HepG2 (cell line): ENCODE results near the gene GPC6. TPM values are rescaled to one million over a fixed set of nuclear protein-coding genes. Genes with fewer than 3 reads are reported as not detected.

Source experiments
- ATAC-seq: fragments of 200-7000 bp; cut with Tn5 transposase; 3 replicates; pipeline ENCODE4 v1.9.1; 2020; ENCODE audit warnings: mild to moderate bottlenecking, moderate library complexity
- BruUV-seq: library from RNA; stranded (reverse); fragments of 400-500 nt; replicated peaks from 2 replicates; lab custom pipeline; 2021; lab: Mats Ljungman, UMichigan
- CTCF ChIA-PET: fragments of 300-600 bp; formaldehyde crosslinking; extraction: SDS; loops from one replicate; lab custom pipeline; 2021; ENCODE audit warnings: low total read pairs, inconsistent platforms, low intra/inter-chr PET ratio; lab: Yijun Ruan, JAX
- POLR2A ChIA-PET: fragments of 350-600 bp; sonication (Branson Sonifier 250); formaldehyde crosslinking; loops from one replicate; lab custom pipeline; 2020; ENCODE audit warnings: antibody characterized with exemption, inconsistent platforms; lab: Yijun Ruan, JAX
- DNase-seq: peaks from one replicate; pipeline ENCODE4 v3.0.0-alpha.2; 2015; ENCODE audit warnings: low spot score
- FAIRE-seq: peaks from 3 replicates; lab custom pipeline; 2011; peaks lifted over from hg19 to GRCh38; lab: Jason Lieb, UNC
- H2AFZ ChIP-seq: one replicate; pipeline ENCODE4 v1.6.1; 2011; ENCODE audit warnings: low read length, inconsistent platforms
- H3K27ac ChIP-seq: fragments of 300-600 bp; 3 replicates; pipeline ENCODE4 v1.8.0; 2011; ENCODE audit warnings: mixed run types, mild to moderate bottlenecking, mixed read lengths, low read length, inconsistent platforms; ENCODE audit not compliant: insufficient read depth; ENCODE audit errors: extremely low read length
- H3K27me3 ChIP-seq, 2 experiments: fragments of 200-600 bp in 1 of 2; 2 replicates in 1 of 2; 3 replicates in 1 of 2; pipeline versions ENCODE4 v1.6.0 to v1.8.0; 2011; ENCODE audit warnings: low read length in 2 of 2, mild to moderate bottlenecking in 2 of 2, moderate library complexity in 2 of 2, inconsistent platforms in 1 of 2; ENCODE audit not compliant: insufficient read depth in 2 of 2, control insufficient read depth in 1 of 2
- H3K36me3 ChIP-seq, 2 experiments: fragments of 200-600 bp in 1 of 2; replicated peaks in 1 of 2; 2 replicates in 1 of 2; 3 replicates in 1 of 2; pipeline versions ENCODE4 v1.5.1 to v1.8.0; 2011; ENCODE audit warnings: low read length in 2 of 2, inconsistent platforms in 1 of 2; ENCODE audit not compliant: insufficient read depth in 2 of 2, control insufficient read depth in 1 of 2
- H3K4me1 ChIP-seq: 2 replicates; pipeline ENCODE4 v1.5.1; 2012; ENCODE audit warnings: low read length, inconsistent platforms; ENCODE audit not compliant: insufficient read depth
- H3K4me2 ChIP-seq: 2 replicates; pipeline ENCODE4 v1.6.0; 2011; ENCODE audit warnings: low read depth, low read length, inconsistent platforms
- H3K4me3 ChIP-seq, 3 experiments: fragments of 200-600 bp in 1 of 3; sonication (generic), shearing (Covaris generic) in 1 of 3; replicated peaks in 1 of 3; 2 replicates each; pipeline ENCODE4 v1.5.1; 2011 to 2016; ENCODE audit warnings: low read length in 3 of 3, inconsistent platforms in 2 of 3, low read depth in 2 of 3, mild to moderate bottlenecking in 2 of 3, control low read depth in 1 of 3, mixed read lengths in 1 of 3; ENCODE audit not compliant: insufficient read depth in 1 of 3
- H3K79me2 ChIP-seq: one replicate; pipeline ENCODE4 v1.6.1; 2011; ENCODE audit warnings: low read length, inconsistent platforms; ENCODE audit not compliant: insufficient read depth
- H3K9ac ChIP-seq: 2 replicates; pipeline ENCODE4 v1.6.0; 2011; ENCODE audit warnings: mild to moderate bottlenecking, low read depth, low read length, inconsistent platforms; ENCODE audit not compliant: insufficient read depth
- H3K9me3 ChIP-seq: 2 replicates; pipeline ENCODE4 v1.5.1; 2012; ENCODE audit warnings: mild to moderate bottlenecking, low read length
- H4K20me1 ChIP-seq: 2 replicates; pipeline ENCODE4 v1.6.0; 2011; ENCODE audit warnings: inconsistent platforms, mild to moderate bottlenecking, low read length, moderate library complexity; ENCODE audit not compliant: insufficient read depth
- HHEX ChIP-seq: IDR thresholded peaks from 2 replicates; pipeline ENCODE4 v1.6.1; 2016; ENCODE audit warnings: control low read depth
- HNRNPH1 ChIP-seq: fragments of 200-400 bp; formaldehyde crosslinking; optimal IDR thresholded peaks from 2 replicates; pipeline ENCODE3; 2017; ENCODE audit warnings: mild to moderate bottlenecking, low read depth, low read length
- HNRNPL ChIP-seq: fragments of 200-400 bp; formaldehyde crosslinking; IDR thresholded peaks from 2 replicates; pipeline ENCODE4 v1.6.1; 2017; ENCODE audit warnings: mild to moderate bottlenecking, low read depth, low read length
- KAT8 ChIP-seq: IDR thresholded peaks from 2 replicates; pipeline ENCODE4 v1.6.1; 2016; ENCODE audit warnings: missing genetic modification reagents, missing compliant biosample characterization
- ZEB1 ChIP-seq: IDR thresholded peaks from 2 replicates; pipeline ENCODE4 v1.6.1; 2012; ENCODE audit warnings: mild to moderate bottlenecking, low read depth, inconsistent platforms; ENCODE audit not compliant: insufficient replicate concordance
- ZFP37 ChIP-seq: sonication (generic); formaldehyde crosslinking; IDR thresholded peaks from 2 replicates; pipeline ENCODE4 v1.4.0; 2020; ENCODE audit warnings: missing genetic modification reagents, borderline replicate concordance
- ZNF354B ChIP-seq: sonication (generic); formaldehyde crosslinking; IDR thresholded peaks from 2 replicates; pipeline ENCODE4 v1.8.0; 2022; ENCODE audit warnings: mild to moderate bottlenecking, missing genetic modification reagents
- WGBS: methylation state at CpG from one replicate; pipeline ENCODE4 v1.1.6; 2017; ENCODE audit warnings: low lambda C conversion rate; 5-methylcytosine and 5-hydroxymethylcytosine counted together
- in situ Hi-C: cut with HindIII; loops from 2 replicates; pipeline ENCODE4 v1.10.0; 2017; ENCODE audit warnings: low pct_unique_long_range_greater_than_20kb; ENCODE audit not compliant: extremely low pct_ligation_motif_present
- intact Hi-C: fragments of 100-400 bp; cut with micrococcal nuclease; formaldehyde crosslinking; loops from one replicate; pipeline ENCODE4 v1.10.0; 2022; ENCODE audit not compliant: unreplicated experiment
- polyA plus RNA-seq, 8 experiments: library from polyadenylated mRNA; depleted of rRNA in 3 of 8; stranded (reverse) in 7 of 8; unstranded in 1 of 8; fragments of >200 nt; fragmentation: Illumina TruSeq in 4 of 8; extraction: Trizol in 4 of 8; gene quantifications; 2 replicates each; pipeline versions ENCODE4 v1.2.1 to v1.2.3, GENCODE V29; 2011 to 2016; ENCODE audit warnings: low read depth in 4 of 8, missing spikeins in 1 of 8, mixed read lengths in 1 of 8; ENCODE audit not compliant: insufficient read depth in 1 of 8
- total RNA-seq, 5 experiments: library from RNA; depleted of rRNA; stranded (reverse); fragments of >200 nt; fragmentation: Illumina TruSeq; extraction: Trizol; gene quantifications; 2 replicates each; pipeline ENCODE4 v1.2.3, GENCODE V29; 2016; ENCODE audit warnings: low read depth in 1 of 5
- TF ChIP-seq, protein P1 (sequence below): IDR thresholded peaks from 2 replicates; pipeline ENCODE4 v1.4.0; 2020; ENCODE audit warnings: mild to moderate bottlenecking, missing genetic modification reagents
- TF ChIP-seq, protein P2 (sequence below): IDR thresholded peaks from 2 replicates; pipeline ENCODE4 v1.6.1; 2016; ENCODE audit warnings: low read depth, borderline replicate concordance
- TF ChIP-seq, protein P3 (sequence below): sonication (generic); formaldehyde crosslinking; IDR thresholded peaks from 2 replicates; pipeline ENCODE4 v1.4.0; 2020; ENCODE audit warnings: missing genetic modification reagents, borderline replicate concordance

The GPC6 gene
- total and polyA plus RNA-seq, 2 of the 13 experiments (the other 11 are each of a cell fraction or from before 2014, with no cell fraction given), result 24.5 to 33.9 TPM

- POLR2A ChIA-PET, result no interaction called here
- no peak for DNase-seq
- Histone ChIP-seq H3K27me3 (no peaks in the 10 kb centered on the region), H4K20me1 (no peaks in the 10 kb centered on the region)
- no peak for TF ChIP-seq KAT8 (CRISPR knock-in tag)
- TF ChIP-seq, protein P1, sequence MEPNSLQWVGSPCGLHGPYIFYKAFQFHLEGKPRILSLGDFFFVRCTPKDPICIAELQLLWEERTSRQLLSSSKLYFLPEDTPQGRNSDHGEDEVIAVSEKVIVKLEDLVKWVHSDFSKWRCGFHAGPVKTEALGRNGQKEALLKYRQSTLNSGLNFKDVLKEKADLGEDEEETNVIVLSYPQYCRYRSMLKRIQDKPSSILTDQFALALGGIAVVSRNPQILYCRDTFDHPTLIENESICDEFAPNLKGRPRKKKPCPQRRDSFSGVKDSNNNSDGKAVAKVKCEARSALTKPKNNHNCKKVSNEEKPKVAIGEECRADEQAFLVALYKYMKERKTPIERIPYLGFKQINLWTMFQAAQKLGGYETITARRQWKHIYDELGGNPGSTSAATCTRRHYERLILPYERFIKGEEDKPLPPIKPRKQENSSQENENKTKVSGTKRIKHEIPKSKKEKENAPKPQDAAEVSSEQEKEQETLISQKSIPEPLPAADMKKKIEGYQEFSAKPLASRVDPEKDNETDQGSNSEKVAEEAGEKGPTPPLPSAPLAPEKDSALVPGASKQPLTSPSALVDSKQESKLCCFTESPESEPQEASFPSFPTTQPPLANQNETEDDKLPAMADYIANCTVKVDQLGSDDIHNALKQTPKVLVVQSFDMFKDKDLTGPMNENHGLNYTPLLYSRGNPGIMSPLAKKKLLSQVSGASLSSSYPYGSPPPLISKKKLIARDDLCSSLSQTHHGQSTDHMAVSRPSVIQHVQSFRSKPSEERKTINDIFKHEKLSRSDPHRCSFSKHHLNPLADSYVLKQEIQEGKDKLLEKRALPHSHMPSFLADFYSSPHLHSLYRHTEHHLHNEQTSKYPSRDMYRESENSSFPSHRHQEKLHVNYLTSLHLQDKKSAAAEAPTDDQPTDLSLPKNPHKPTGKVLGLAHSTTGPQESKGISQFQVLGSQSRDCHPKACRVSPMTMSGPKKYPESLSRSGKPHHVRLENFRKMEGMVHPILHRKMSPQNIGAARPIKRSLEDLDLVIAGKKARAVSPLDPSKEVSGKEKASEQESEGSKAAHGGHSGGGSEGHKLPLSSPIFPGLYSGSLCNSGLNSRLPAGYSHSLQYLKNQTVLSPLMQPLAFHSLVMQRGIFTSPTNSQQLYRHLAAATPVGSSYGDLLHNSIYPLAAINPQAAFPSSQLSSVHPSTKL (CRISPR knock-in tag), result no peak
- TF ChIP-seq HHEX, result no peak
- TF ChIP-seq, protein P2, sequence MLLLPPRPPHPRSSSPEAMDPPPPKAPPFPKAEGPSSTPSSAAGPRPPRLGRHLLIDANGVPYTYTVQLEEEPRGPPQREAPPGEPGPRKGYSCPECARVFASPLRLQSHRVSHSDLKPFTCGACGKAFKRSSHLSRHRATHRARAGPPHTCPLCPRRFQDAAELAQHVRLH (CRISPR knock-in tag), result no peak
- no peak for TF ChIP-seq ZEB1
- TF ChIP-seq ZNF354B, result no peak
- TF ChIP-seq, protein P3, sequence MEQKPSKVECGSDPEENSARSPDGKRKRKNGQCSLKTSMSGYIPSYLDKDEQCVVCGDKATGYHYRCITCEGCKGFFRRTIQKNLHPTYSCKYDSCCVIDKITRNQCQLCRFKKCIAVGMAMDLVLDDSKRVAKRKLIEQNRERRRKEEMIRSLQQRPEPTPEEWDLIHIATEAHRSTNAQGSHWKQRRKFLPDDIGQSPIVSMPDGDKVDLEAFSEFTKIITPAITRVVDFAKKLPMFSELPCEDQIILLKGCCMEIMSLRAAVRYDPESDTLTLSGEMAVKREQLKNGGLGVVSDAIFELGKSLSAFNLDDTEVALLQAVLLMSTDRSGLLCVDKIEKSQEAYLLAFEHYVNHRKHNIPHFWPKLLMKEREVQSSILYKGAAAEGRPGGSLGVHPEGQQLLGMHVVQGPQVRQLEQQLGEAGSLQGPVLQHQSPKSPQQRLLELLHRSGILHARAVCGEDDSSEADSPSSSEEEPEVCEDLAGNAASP (CRISPR knock-in tag), result no peak
- no peak for TF ChIP-seq HNRNPL
- no peak for TF ChIP-seq ZFP37
- no peak for TF ChIP-seq HNRNPH1
- TF ChIP-seq, all 625 proteins: peak for 0
- Histone ChIP-seq H3K9ac (no peak overlapping the region), H3K79me2 (no peaks in the 10 kb centered on the region), H3K9me3 (no peaks in the 10 kb centered on the region), H2AFZ (no peak overlapping the region), H3K4me2 (no peak overlapping the region), H3K4me3 (no peak overlapping the region), H3K27ac (no peak overlapping the region), H3K36me3 (no peaks in the 10 kb centered on the region), H3K4me1 (peaks cover 10% of the 10 kb centered on the region; the same call in 1 of the 2 replicates)
- in situ Hi-C loops, result no loop called here
- ATAC-seq, result no peak
- CTCF ChIA-PET, result no interaction called here
- 95% methylated on average over 9 of the region's 11 CpGs for WGBS
- intact Hi-C loops, result no loop called here
- BruUV-seq, result no TSS peak
- no peak for FAIRE-seq
These were observed 827.5 kb downstream of the GPC6 start for GRCh38 chr13:94053986-94054593.
